ENCODE results near the gene RHOT2.

The RHOT2 gene

DNA sequence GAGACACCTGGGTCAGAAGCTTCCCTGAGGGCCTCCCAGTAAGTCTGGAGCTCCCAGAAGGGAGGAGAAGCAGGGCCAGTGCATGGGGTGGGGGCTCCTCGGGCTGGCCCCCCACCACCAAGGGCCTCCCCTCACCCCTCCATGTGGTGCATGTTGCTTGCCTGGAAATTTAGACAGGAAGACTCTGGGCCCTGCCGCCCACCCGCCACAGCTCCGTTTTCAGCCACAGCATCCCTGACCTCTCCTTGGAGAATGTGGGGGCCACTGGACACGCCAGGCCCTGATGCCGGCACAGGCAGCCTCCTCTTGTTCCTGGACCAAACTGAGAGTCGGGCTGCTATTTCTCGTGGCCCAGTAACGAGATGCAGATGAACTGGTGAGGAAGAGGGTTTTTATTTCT lies 29.1 kb upstream of the RHOT2 start:
- no peak overlapping the region for H3K4me3 ChIP-seq (ENCODE audit: low read depth, low read length)
- TF ChIP-seq, protein P1, sequence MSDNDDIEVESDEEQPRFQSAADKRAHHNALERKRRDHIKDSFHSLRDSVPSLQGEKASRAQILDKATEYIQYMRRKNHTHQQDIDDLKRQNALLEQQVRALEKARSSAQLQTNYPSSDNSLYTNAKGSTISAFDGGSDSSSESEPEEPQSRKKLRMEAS (IDR thresholded peaks at IDR 0.05; ENCODE audit: low read depth, low read length): no peak
- TF ChIP-seq POLR2A (IDR thresholded peaks at IDR 0.05; ENCODE audit: extremely low read depth, insufficient read length) (no peak), MYC (IDR thresholded peaks at IDR 0.05; ENCODE audit: low read depth, low read length) (no peak)
- TF ChIP-seq, protein P2, sequence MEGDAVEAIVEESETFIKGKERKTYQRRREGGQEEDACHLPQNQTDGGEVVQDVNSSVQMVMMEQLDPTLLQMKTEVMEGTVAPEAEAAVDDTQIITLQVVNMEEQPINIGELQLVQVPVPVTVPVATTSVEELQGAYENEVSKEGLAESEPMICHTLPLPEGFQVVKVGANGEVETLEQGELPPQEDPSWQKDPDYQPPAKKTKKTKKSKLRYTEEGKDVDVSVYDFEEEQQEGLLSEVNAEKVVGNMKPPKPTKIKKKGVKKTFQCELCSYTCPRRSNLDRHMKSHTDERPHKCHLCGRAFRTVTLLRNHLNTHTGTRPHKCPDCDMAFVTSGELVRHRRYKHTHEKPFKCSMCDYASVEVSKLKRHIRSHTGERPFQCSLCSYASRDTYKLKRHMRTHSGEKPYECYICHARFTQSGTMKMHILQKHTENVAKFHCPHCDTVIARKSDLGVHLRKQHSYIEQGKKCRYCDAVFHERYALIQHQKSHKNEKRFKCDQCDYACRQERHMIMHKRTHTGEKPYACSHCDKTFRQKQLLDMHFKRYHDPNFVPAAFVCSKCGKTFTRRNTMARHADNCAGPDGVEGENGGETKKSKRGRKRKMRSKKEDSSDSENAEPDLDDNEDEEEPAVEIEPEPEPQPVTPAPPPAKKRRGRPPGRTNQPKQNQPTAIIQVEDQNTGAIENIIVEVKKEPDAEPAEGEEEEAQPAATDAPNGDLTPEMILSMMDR (IDR thresholded peaks at IDR 0.05; ENCODE audit: low read depth, low read length): no peak
- DNase-seq (ENCODE audit: low read depth): no peak

DNA sequence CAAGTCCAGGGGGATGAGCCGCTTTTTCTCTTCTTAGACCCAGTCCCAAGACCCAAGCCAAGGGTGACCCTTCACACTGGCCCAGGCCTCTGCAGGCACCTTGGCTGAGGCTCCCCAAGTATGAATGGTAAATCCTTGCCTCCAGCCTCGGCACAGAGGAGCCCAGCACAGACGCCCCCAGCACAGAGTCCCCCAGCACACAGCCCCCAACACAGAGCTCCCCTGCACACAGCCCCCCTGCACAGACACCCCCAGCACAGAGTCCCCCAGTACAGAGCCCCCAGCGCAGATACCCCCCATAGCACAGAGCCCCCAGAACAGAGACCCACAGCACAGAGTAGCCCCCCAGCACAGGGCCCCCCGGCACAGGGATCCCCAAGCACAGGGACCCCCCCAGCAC lies 27.3 kb upstream of the RHOT2 start:
- DNase-seq (ENCODE audit: low read depth): no peak
- TF ChIP-seq, protein P2 (IDR thresholded peaks at IDR 0.05; ENCODE audit: low read depth, low read length): no peak
- TF ChIP-seq POLR2A (IDR thresholded peaks at IDR 0.05; ENCODE audit: extremely low read depth, insufficient read length): no peak
- TF ChIP-seq, protein P1 (IDR thresholded peaks at IDR 0.05; ENCODE audit: low read depth, low read length): no peak
- TF ChIP-seq MYC (IDR thresholded peaks at IDR 0.05; ENCODE audit: low read depth, low read length): no peak
- no peak overlapping the region for H3K4me3 ChIP-seq (ENCODE audit: low read depth, low read length)

- TF ChIP-seq POLR2A (IDR thresholded peaks at IDR 0.05; ENCODE audit: extremely low read depth, insufficient read length) (peak; percentile 74), MYC (IDR thresholded peaks at IDR 0.05; ENCODE audit: low read depth, low read length) (peak; percentile 81)
- TF ChIP-seq, protein P1 (IDR thresholded peaks at IDR 0.05; ENCODE audit: low read depth, low read length): peak; percentile 72
- TF ChIP-seq, protein P2 (IDR thresholded peaks at IDR 0.05; ENCODE audit: low read depth, low read length): no peak
- peak; percentile 90 for DNase-seq (ENCODE audit: low read depth)
Observed at GRCh38 chr16:641326-642188, 26.4 kb upstream of the RHOT2 start, which contains the start of gene MCRIP2. MCRIP2 (plus strand) TSS chr16:641828; CDS start chr16:641992, 164 bp downstream.

DNA sequence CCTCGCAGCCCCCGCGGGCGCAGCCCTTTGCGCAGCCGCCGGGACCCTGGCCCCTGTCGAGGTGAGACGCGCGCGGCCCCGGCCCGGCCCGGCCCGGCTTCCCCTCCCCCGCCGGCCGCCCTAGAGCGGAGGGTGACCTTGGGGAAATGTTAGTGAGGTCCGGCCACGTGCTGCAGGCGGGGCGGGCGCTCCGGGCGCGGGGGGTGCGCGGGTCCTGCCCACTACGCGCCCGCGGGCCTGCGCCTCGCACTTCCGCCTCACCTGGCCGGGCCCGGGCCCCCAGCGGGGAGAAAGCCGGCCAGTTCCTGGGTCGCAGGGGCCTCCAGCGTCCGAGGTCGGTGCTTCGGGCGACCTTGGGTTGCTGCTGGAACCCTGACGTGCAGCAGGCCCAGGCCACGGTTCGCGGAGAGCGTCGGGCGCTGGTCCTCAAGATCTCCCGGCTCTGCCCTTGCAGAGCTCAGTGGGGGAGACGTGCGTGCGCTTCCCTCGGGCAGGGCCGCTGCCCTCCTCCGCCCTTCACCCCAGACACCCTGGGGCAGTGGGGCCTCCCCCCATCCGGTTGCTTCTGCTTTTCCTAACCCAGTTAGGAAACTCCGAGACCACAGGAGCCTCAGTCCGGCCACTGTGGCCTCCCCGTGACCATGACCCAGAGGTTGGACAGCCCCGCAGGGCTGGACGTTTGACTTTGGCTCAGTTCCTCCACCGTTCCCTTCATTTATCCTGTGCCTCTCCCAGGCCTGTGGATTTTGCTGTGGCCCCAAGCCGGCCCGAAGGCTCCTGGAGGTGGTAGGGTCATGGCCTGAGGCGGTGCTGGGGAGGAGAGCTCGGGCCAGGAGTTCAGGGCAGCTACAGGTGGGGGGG lies 25.5 kb upstream of the RHOT2 start:
- peak; percentile 82 for DNase-seq (ENCODE audit: low read depth)
- TF ChIP-seq MYC (IDR thresholded peaks at IDR 0.05; ENCODE audit: low read depth, low read length) (no peak; the same call in 1 of the 2 replicates), POLR2A (IDR thresholded peaks at IDR 0.05; ENCODE audit: extremely low read depth, insufficient read length) (peak; percentile 22)
- TF ChIP-seq, protein P1 (IDR thresholded peaks at IDR 0.05; ENCODE audit: low read depth, low read length): no peak; the same call in 1 of the 2 replicates
- TF ChIP-seq, protein P2 (IDR thresholded peaks at IDR 0.05; ENCODE audit: low read depth, low read length): no peak
- H3K4me3 ChIP-seq (ENCODE audit: low read depth, low read length): peak overlapping the region; percentile 71

More at GRCh38 chr16:641326-642188, 26.4 kb upstream of the RHOT2 start, which contains the start of gene MCRIP2:
- H3K4me3 ChIP-seq (ENCODE audit: low read depth, low read length): peak within 1 kb of the TSS; percentile 71

DNA sequence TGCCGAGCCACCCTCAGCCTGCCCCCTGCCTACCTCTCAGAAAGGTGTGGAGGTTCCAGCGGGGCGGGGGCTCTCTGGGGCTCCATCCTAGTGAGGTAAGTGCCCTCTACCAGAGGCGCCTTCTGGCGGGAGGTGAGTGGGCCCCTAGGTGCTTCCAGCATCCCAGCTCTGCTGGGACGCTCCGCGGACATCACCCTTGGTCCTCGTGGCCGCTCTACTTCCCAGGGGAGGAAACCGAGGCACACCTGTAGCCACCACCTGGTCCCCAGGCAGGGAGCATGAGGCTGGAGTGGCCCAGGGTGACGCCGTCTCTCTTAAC lies 24.9 kb upstream of the RHOT2 start:
- DNase-seq (ENCODE audit: low read depth): no peak
- TF ChIP-seq, protein P1 (IDR thresholded peaks at IDR 0.05; ENCODE audit: low read depth, low read length): no peak
- no peak for TF ChIP-seq POLR2A (IDR thresholded peaks at IDR 0.05; ENCODE audit: extremely low read depth, insufficient read length)
- no peak for TF ChIP-seq MYC (IDR thresholded peaks at IDR 0.05; ENCODE audit: low read depth, low read length)
- TF ChIP-seq, protein P2 (IDR thresholded peaks at IDR 0.05; ENCODE audit: low read depth, low read length): no peak
- H3K4me3 ChIP-seq (ENCODE audit: low read depth, low read length): peak overlapping the region; percentile 71

Measured in NB4 (cell line).